ENCODE measurements around the gene GPD1L.
"Not testable (repeated sequence)": the region's sequence is repeated elsewhere in the genome, so short reads cannot be mapped to it uniquely, and the experiment has no call there.

Gene GPD1L

GRCh38 chr3:32106132-32106928 lies at the start of gene GPD1L:
Gene GPD1L, plus strand, starts transcription at chr3:32106620. Its CDS starts 92 bp downstream, at chr3:32106712.
- DNase-seq (ENCODE audit: low spot score) = peak; percentile 90

DNA sequence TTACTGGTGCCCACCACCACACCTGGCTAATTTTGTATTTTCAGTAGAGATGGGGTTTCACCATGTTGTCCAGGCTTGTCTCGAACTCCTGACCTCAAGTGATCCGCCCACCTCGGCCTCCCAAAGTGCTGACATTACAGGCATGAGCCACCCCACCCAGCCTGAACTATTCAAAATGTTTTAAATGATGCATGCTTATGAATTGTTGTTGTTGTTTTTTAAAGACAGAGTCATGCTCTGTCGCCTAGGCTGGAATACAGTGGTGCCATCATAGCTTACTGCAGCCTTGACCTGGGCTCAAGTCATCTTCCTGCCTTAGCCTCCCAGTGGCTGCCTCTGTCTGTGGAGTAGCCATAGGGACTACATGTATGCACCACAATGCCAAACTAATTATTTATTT lies 48.0 kb upstream of the GPD1L start:
- not testable (repeated sequence) for DNase-seq (ENCODE audit: low spot score)

- no peak for DNase-seq (ENCODE audit: low spot score)
Observed at GRCh38 chr3:32062950-32063582, 43.4 kb upstream of the GPD1L start.

DNA sequence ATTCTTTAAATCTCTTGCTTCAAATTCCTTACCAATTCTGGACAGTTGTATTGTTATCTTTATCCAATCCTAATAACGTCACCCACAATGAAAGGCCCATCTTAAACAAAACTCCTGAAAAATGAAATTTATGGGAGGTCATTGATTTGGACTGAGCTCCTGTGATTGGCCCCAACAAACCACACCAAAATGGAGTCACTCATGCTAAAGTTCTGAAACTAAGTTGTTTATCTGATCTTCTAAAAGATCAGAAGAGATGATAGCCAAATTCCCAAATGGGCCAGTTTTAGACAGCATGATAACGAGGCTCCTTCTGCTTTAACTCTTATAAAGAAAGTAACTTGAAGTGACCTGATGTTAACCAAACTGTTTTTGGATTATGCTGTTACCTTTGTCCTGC lies 39.7 kb upstream of the GPD1L start:
- no peak for DNase-seq (ENCODE audit: low spot score)

- not testable (repeated sequence) for DNase-seq (ENCODE audit: low spot score)
Observed at GRCh38 chr3:32074194-32074593, 32.2 kb upstream of the GPD1L start.

GRCh38 chr3:32076566-32076965 lies 29.9 kb upstream of the GPD1L start:
- DNase-seq (ENCODE audit: low spot score) = no peak

GRCh38 chr3:32077260-32078084 lies 28.9 kb upstream of the GPD1L start:
- DNase-seq (ENCODE audit: low spot score) = no peak

DNA sequence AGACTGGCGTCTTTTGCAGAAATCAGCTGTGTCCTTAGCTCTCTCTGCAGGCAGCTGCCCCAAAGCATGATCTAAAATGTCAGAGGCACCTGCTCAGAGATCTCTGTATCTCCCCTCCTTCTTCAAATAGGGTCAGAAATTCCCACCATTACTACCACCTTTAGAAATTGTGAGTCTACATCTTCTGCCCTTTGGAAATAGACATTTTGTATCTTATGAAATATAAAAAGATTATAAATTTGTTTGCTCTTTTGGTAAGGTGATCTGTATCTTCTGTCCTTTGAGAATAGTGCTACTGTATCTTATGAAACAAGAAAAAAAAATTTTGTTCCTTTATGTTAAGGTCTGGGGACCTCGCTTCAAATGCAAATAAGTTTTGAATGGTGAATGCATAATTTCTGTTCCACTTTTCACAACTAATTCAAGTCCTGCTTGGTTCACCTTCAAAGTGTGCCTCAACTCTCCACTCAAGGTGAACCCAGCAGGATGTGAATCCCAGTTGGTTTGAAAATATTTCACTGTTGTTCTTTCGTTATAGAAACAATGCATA lies 28.3 kb upstream of the GPD1L start:
- DNase-seq (ENCODE audit: low spot score) = no peak

GRCh38 chr3:32078864-32079263 lies 27.6 kb upstream of the GPD1L start:
- no peak for DNase-seq (ENCODE audit: low spot score)

- DNase-seq (ENCODE audit: low spot score) = no peak
Observed at GRCh38 chr3:32082721-32083120, 23.7 kb upstream of the GPD1L start.

GRCh38 chr3:32083702-32084270 lies 22.6 kb upstream of the GPD1L start:
- no peak for DNase-seq (ENCODE audit: low spot score)

GRCh38 chr3:32084870-32085269 lies 21.6 kb upstream of the GPD1L start:
- DNase-seq (ENCODE audit: low spot score) = no peak

DNA sequence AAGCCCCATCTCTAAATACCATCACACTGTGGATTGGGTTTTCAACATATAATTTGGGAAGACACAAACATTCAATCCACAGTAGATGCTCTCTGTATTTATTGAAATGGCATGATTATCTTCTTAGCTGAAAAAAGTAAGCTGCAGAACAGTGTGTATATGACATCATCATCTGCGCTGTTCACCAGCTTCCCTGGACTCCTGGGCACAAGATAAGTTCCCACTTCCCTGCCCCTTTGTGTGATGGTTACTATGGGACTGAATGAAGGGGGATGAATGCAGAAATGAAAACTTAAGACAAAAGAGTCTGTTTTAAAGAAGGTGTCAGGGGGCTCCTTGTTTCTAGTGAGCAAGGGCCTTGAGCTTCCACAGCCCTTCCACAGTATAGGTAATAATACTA lies 20.0 kb upstream of the GPD1L start:
- no peak for DNase-seq (ENCODE audit: low spot score)

DNA sequence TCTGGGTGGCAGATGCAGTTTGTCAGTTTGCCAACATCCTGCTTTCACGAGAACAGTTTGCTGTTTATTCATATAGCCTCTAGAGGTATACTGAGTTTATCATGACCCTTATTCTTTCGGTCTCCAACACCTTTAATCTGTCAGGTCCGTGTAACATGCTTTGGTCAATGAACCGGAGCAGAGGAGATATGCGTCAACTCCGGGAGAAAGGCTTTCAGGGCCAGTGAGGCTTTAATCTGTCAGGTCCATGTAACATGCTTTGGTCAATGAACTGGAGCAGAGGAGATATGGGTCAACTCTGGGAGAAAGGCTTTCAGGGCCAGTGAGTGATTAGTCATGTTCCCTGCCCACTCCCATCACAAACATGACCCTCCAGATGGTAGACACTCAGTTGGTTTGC lies 16.9 kb upstream of the GPD1L start:
- no peak for DNase-seq (ENCODE audit: low spot score)

- no peak for DNase-seq (ENCODE audit: low spot score)
Observed at GRCh38 chr3:32093204-32093603, 13.2 kb upstream of the GPD1L start.

DNA sequence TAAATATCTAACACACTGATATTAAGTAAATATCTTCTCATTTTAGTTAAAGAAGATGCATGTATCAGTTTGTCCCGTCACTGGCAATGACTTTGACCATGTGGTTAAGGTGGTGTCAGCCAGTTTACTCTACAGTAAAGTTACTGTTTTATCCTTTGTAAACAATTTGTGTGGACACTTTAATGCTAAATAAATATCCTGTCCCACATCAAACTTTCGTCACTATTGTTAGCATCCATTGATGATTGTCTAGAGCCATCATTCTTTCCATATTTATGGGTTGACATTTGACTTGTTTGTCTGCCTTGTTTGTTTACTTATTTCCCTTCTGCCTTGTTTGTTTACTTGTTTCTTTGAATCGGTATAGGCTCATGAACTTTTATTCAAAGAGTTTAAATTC lies 11.0 kb upstream of the GPD1L start:
- DNase-seq (ENCODE audit: low spot score) = no peak

DNA sequence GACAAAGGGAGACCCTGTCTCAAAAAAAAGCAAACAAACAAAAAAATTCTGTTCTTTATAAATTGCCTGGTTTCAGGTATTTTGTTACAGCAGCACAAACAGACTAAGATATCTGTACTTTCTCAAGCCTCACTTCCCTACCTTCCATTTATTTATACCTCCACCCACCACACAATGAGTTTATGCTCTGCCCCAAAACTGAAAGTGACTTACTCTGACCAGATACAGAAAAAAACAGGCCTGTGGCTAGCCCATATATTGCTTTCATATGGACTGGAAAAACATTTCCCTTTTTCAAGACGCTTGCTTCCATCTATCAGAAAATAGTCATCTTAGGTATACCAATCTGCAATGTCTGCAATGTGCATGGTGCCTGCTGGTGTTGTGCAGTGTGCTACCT lies 8.7 kb upstream of the GPD1L start:
- no peak for DNase-seq (ENCODE audit: low spot score)

DNA sequence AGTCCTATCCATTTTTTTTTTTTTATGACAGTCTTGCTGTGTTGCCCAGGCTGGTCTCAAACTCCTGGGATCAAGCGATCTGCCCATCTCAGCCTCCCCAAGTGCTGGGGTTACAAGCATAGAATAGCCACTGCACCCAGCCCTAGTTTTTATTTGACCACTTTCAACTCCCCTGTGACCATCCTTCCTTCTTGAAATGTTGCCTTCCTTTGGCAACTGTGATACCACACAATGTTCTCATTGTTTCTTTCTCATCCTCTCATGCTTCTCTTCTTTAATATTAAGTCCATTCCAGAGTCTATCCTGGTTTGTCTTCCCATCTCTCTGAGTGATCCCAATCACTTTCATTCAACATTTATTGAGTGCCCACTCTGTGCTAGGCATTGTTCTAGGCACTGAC lies 7.9 kb upstream of the GPD1L start:
- DNase-seq (ENCODE audit: low spot score) = no peak

GRCh38 chr3:32100465-32100864 lies 6.0 kb upstream of the GPD1L start:
- DNase-seq (ENCODE audit: low spot score) = no peak

DNA sequence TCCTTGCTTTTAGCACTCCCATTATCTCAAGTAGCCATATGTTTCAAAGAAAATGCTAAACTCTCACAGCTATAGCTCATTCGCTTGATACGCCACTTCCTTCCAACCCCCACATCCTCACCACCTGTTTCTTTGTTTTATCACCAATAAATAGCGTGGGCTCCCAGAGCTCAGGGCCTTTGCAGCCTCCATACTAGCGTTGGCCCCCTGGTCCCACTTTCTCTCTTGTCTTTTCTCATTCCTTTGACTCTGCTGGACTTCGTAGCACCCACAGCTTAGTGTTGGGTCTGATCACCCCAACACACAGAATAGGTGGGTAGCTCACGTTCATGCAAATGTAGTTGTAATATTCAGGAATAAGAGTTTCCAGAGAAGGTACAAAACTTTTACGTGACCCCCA lies 4.1 kb upstream of the GPD1L start:
- DNase-seq (ENCODE audit: low spot score) = no peak

DNA sequence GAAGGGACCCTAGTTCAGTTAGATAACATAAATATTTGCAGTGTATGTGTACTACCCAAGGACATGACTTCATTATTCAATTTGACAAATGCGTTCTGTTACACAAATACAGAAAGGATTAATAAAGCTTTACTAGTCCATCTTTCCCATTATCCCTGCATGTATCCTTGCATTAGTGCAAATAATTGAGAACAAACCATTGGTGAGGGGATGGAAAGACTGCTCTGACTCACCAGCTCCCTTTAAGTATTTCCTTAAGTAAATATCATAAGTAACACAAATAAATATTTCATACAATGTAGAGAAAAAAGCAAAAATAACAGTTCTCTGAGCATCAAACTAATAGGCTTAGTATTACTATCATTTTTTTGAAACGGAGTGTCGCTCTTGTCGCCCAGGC lies 1.9 kb upstream of the GPD1L start:
- no peak for DNase-seq (ENCODE audit: low spot score)
